D721Med (cell line): ENCODE measurements around the gene GNAS.

Experiments used
- DNase-seq: peaks from one replicate; pipeline ENCODE4 v3.0.0; 2011; ENCODE audit warnings: low spot score; ENCODE audit not compliant: insufficient read length
- FAIRE-seq: peaks from 2 replicates; lab custom pipeline; 2011; peaks lifted over from hg19 to GRCh38; lab: Jason Lieb, UNC
- TF ChIP-seq, protein P1 (sequence below): IDR thresholded peaks from 2 replicates; pipeline ENCODE4 v1.5.1; 2012; ENCODE audit warnings: mild to moderate bottlenecking, control low read depth; ENCODE audit not compliant: insufficient read depth; ENCODE audit errors: missing control alignments

The GNAS gene

DNA sequence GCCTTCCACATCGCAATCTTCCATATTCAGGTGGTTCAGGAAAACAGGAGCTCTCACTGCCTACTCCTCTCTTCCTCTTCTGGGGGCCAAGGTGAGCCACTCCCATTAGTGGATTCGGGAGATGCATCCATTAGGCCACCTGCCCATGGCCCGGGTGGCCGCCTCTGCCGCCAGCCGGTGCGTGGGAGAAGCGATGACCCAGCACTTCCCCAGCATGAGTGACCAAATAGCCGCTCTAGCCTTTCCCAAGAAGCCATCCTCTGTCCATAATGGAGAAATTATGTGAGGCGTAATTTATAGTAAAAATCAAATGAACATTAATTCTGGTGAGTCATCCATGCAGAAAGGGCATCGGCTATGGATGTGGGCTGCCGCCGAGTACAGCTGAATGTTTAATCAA lies 41.2 kb upstream of the GNAS start:
- no peak for FAIRE-seq
- TF ChIP-seq, protein P1, sequence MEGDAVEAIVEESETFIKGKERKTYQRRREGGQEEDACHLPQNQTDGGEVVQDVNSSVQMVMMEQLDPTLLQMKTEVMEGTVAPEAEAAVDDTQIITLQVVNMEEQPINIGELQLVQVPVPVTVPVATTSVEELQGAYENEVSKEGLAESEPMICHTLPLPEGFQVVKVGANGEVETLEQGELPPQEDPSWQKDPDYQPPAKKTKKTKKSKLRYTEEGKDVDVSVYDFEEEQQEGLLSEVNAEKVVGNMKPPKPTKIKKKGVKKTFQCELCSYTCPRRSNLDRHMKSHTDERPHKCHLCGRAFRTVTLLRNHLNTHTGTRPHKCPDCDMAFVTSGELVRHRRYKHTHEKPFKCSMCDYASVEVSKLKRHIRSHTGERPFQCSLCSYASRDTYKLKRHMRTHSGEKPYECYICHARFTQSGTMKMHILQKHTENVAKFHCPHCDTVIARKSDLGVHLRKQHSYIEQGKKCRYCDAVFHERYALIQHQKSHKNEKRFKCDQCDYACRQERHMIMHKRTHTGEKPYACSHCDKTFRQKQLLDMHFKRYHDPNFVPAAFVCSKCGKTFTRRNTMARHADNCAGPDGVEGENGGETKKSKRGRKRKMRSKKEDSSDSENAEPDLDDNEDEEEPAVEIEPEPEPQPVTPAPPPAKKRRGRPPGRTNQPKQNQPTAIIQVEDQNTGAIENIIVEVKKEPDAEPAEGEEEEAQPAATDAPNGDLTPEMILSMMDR = no peak
- no peak for DNase-seq

DNA sequence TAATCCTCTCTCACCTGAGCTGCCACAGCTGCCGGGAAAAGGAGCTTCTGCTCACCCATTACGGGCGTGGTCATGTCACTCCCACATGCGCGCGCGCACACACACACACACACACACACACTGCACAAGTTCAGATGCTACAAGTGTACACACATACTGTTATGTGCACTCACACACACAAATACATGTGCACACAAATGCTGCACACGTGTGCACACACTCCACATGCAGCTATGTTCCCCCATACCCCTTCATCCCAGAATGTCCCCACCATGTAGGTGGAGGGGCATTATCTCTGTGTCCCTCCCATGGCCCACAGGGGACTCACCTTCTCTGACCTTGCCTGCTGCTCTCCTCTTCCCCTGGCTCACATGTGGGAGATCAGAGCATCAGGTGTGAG lies 39.1 kb upstream of the GNAS start:
- FAIRE-seq (no peak), DNase-seq (no peak)

DNA sequence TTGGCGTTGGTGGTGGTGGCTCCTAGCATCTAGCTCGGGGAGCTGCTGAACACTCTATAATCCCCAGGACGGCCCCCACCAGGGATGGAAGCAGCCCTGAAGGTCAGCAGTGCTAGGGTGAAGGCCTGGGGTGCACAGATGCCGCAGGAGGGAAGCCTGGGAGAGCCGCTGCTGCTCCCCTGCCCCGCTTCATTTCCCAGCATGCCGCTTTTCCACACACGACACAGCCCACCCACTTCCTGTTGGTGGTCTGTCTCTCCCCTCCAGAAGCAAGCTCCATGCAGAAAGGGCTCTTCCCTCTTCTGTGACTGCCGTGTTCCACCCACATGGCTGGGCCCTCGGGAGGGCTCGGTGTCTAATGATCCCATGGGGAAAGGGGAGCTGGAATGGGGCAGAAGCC lies 37.1 kb upstream of the GNAS start:
- DNase-seq = no peak
- TF ChIP-seq, protein P1 = no peak
- FAIRE-seq = no peak

More for the DNA sequence above, 39.1 kb upstream of the GNAS start:
- TF ChIP-seq, protein P1 = no peak

DNA sequence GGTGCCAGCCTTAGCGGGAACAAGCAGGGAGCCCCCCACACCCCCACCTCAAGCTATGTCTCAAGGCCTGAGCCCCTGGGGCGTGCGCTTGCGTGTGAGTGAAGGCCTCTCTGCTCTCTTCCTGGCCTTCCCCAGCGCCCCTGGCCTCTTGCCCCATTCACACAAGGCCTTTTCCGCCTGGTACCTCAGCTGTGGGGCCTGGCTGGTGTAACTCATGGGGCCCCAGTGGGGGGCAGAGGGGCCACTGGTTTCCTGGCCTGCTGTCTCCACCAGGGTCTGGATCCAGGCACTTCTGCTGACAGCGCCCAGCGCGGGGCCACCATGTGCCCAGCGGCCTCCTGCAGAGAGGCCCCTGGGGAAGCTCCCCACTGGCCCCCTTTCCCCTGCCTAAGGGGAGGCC lies 36.5 kb upstream of the GNAS start:
- FAIRE-seq (no peak), DNase-seq (no peak)
- TF ChIP-seq, protein P1 = no peak

DNA sequence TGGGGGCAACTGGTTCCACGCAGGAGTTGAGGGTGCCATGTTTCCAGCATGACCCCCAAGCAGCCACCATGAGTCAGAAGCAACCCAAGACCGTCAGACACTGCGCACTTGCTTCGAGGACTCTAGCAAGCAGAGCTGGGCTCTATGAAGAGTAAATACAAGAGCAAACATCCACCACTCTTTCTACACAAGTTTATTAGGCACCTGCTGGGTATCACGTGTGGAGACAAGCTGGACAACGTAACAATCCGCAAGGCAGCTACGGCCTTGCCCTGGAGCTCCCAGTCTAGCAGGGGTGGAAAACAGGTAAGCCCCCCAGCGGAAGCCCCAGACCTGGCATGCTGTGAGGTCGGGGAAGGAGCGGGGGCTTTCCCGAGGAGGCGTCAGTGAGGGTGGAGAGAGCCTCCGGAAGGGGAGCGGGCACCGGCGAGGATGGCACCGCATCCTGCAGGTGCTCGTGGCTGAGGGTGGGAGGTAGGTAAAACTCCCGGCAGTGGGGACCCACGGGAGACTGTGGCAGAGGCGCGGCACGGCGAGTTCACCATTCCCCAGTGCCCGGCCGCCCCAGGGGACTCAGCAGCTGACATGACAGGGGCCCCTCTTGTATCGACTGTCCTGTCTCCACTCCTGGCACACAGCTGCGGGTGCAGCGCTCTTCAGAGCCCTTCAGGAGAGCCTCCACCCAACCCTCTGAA lies 35.4 kb upstream of the GNAS start:
- TF ChIP-seq, protein P1 = no peak
- no peak for DNase-seq
- no peak for FAIRE-seq

DNA sequence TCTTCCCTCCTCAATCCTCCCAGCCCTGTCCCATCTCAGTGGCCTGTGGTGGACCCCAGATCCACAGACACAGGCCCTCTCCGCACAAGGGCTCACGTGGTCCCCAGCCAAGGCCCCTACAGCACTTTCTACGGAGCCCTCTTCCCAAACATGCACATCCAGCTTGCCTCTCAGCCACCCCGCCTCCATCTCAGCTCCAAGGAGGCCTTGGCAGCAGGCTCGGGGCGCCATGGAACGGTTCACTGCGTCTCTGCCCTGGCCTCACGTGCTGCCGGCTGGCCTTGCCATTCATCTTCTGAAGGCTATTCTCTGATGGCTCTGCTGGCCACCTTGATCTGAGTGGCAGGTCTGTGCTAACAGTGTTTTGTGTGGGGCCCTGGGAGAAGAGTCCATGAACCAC lies 34.8 kb upstream of the GNAS start:
- TF ChIP-seq, protein P1 = no peak
- FAIRE-seq (no peak), DNase-seq (no peak)

DNA sequence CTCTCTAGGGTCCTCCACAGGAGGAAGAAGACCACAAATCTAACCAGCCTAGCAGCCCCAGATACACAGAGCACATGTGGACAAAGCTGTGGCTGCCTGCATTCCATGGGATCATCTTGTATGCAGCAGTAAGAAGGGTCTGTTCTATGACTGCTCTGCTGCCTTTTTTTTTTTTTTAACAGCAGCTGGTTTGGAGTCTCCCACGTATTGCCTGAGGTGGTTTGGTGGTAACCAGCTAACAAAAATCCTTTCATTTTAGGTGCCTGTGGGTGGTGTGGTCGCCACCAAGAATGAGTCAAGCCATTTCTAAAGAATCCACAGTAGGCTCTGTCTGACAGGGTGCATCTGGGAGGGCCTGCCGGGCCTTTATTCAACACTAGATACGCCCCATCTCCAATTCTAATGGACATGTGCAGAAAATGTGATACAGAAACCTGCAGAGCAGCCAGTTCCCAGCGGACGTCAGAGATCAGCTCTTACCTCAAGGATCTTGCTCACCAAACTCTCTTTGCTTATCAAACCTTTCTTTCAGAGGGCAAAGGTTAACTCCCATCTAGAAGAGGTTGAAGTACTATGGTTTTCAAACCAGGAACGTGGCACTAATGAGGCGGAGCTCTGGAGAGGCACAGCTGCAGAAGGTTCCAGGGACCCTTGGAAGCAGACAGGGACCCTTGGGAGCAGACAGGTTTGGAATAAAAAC lies 33.8 kb upstream of the GNAS start:
- FAIRE-seq (no peak), DNase-seq (no peak)
- TF ChIP-seq, protein P1 = no peak
